ENCODE data around the gene MORC3.
A peak's percentile ranks its signal among the peaks of the same experiment; 100 is the strongest.
"Not testable (repeated sequence)": the region's sequence is repeated elsewhere in the genome, so short reads cannot be mapped to it uniquely, and the experiment has no call there.

Gene MORC3, protein sequence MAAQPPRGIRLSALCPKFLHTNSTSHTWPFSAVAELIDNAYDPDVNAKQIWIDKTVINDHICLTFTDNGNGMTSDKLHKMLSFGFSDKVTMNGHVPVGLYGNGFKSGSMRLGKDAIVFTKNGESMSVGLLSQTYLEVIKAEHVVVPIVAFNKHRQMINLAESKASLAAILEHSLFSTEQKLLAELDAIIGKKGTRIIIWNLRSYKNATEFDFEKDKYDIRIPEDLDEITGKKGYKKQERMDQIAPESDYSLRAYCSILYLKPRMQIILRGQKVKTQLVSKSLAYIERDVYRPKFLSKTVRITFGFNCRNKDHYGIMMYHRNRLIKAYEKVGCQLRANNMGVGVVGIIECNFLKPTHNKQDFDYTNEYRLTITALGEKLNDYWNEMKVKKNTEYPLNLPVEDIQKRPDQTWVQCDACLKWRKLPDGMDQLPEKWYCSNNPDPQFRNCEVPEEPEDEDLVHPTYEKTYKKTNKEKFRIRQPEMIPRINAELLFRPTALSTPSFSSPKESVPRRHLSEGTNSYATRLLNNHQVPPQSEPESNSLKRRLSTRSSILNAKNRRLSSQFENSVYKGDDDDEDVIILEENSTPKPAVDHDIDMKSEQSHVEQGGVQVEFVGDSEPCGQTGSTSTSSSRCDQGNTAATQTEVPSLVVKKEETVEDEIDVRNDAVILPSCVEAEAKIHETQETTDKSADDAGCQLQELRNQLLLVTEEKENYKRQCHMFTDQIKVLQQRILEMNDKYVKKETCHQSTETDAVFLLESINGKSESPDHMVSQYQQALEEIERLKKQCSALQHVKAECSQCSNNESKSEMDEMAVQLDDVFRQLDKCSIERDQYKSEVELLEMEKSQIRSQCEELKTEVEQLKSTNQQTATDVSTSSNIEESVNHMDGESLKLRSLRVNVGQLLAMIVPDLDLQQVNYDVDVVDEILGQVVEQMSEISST

DNA sequence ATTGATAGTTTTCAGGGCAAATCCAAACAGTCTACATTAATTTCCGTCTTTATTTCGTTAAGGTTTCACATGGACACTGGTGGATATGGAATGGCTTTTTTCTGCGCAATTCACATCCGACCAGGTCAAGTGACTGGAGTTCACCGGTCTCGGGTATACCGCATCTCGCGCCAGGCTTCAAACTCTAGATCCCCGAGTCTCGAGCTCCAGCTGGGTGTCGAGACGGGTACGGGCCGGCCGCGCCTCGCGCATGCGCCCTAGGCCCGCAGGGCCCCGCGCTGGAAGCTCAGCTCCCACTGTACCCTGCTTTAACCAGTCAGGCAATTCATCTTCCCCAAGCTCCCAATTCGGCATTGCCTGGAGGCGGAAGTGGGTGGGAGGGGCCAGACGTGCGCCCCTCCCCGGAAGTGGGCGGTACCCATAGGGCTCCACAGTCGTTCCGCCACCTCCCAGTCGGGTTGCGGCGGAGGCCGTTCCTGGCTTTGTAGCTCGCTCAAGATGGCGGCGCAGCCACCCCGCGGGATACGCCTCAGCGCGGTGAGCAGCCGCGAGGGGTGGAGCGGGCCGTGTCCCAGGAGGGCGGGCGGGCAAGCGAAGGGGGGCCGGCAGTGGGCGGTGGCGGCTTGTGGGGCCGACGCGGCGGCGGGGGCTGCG lies at the start of gene MORC3:
MORC3 (plus strand) TSS at position 431 of the 654 bp plus-strand sequence; CDS start at position 499, 68 bp downstream.
- ChIA-PET POLR2A (interaction anchor here (0.7 to 1.7 kb wide), 33 partner anchors 9 to 247 kb away, joined by 3 to 13 read pairs (median 3); no protein-coding TSS in a partner anchor), CTCF (interaction anchor here (0.6 to 0.7 kb wide), 3 partner anchors 9 to 153 kb away, joined by 3 to 4 read pairs (median 3); no protein-coding TSS in a partner anchor)
- TF ChIP-seq L3MBTL2 (conservative IDR thresholded peaks at IDR 0.05) = peak; percentile 79
- peak; percentile 70; the same call in 1 of the 2 replicates for TF ChIP-seq ZNF384 (IDR thresholded peaks at IDR 0.05)
- no peak for TF ChIP-seq ARNT (IDR thresholded peaks at IDR 0.05)
- TF ChIP-seq ELF4 (IDR thresholded peaks at IDR 0.05) = peak; percentile 93
- TF ChIP-seq HDGF (IDR thresholded peaks at IDR 0.05; ENCODE audit: borderline replicate concordance) = 0 out of 2 replicates have a peak, but pooled peaks have one; percentile 36
- TF ChIP-seq BHLHE40 (IDR thresholded peaks at IDR 0.05; ENCODE audit: borderline replicate concordance) = no peak
- TF ChIP-seq, protein P1, sequence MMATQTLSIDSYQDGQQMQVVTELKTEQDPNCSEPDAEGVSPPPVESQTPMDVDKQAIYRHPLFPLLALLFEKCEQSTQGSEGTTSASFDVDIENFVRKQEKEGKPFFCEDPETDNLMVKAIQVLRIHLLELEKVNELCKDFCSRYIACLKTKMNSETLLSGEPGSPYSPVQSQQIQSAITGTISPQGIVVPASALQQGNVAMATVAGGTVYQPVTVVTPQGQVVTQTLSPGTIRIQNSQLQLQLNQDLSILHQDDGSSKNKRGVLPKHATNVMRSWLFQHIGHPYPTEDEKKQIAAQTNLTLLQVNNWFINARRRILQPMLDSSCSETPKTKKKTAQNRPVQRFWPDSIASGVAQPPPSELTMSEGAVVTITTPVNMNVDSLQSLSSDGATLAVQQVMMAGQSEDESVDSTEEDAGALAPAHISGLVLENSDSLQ (IDR thresholded peaks at IDR 0.05) = peak; percentile 97
- TF ChIP-seq SP1 (IDR thresholded peaks at IDR 0.05) = peak; percentile 83
- peak; percentile 99 for DNase-seq (ENCODE audit: extremely low spot score)

DNA sequence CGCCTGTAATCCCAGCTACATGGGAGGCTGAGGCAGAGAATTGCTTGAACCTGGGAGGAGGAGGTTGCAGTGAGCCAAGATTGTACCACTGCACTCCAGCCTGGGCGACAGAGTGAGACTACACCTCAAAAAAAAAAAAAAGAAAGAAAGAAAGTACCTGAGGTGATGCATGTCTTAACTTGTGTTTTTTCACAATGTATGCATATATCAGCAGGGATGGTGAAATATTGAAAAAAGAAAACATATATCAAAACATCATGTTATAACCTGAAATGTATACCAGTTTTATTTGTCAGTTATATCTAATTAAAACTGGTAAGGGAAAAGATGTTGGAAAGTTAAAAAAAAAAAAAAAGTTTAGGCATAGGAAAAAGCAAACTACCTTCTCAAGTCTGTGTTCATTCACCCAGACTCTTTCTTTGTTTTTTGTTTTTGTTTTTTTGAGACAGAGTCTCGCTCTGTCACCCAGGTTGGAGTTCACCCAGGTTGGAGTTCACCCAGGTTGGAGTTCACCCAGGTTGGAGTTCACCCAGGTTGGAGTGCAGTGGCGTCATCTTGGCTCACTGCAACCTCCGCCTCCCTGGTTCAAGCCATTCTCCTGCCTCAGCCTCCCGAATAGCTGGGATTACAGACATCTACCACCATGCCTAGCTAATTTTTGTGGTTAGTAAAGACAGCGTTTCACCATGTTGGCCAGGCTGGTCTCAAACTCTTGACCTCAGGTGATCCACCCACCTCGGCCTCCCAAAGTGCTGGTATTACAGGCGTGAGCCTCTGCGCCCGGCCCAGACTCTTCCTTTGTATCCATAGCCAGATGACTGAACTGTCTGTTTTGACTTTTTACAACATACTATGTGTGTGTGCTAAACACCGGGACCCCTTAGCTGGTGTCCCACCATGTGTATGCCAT lies 49.0 kb upstream of the MORC3 start:
- POLR2A ChIA-PET = not testable (repeated sequence)

DNA sequence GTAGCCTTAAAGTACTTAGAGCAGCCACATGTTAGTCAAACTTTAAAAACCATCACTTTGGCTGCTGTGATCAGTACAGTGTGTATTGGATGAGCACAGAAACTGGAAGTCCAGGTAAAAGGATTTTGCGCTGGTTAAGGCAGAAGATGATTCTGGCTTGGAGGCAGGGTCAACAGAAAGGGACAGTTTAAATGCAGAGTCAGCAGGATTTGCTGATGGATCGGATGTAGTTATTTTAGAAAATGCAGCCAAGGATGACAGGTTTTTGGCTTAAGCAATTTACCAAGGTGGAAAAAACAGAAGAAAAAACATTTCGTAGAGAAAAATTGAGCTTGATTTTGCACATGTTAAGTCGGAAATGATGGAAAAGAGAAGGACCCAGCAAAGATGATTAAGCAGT lies 45.9 kb upstream of the MORC3 start:
- TF ChIP-seq ZNF384 (IDR thresholded peaks at IDR 0.05) = no peak
- TF ChIP-seq LEF1 (IDR thresholded peaks at IDR 0.05; ENCODE audit: borderline replicate concordance) = no peak
- no peak for TF ChIP-seq BHLHE40 (IDR thresholded peaks at IDR 0.05; ENCODE audit: borderline replicate concordance)
- no peak for TF ChIP-seq FOXM1 (IDR thresholded peaks at IDR 0.05; ENCODE audit: borderline replicate concordance)
- TF ChIP-seq HDGF (IDR thresholded peaks at IDR 0.05; ENCODE audit: borderline replicate concordance) = no peak
- TF ChIP-seq L3MBTL2 (conservative IDR thresholded peaks at IDR 0.05) = no peak
- TF ChIP-seq FOXK2 (IDR thresholded peaks at IDR 0.05) = no peak
- TF ChIP-seq ARNT (IDR thresholded peaks at IDR 0.05) = no peak
- TF ChIP-seq SUZ12 (IDR thresholded peaks at IDR 0.05) = no peak
- TF ChIP-seq CTBP1 (IDR thresholded peaks at IDR 0.05; ENCODE audit: borderline replicate concordance) = no peak
- TF ChIP-seq ELF4 (IDR thresholded peaks at IDR 0.05) = no peak
- TF ChIP-seq NFRKB (IDR thresholded peaks at IDR 0.05) = no peak
- TF ChIP-seq, protein P1 (IDR thresholded peaks at IDR 0.05) = no peak
- no peak for TF ChIP-seq SP1 (IDR thresholded peaks at IDR 0.05)
- no peak for TF ChIP-seq TARDBP (IDR thresholded peaks at IDR 0.05)
- TF ChIP-seq FOXA1 (IDR thresholded peaks at IDR 0.05) = no peak
- ChIA-PET CTCF (interaction anchor here (1.4 kb wide), 1 partner anchor 14 kb away, joined by 3 read pairs; no protein-coding TSS in a partner anchor), POLR2A (no interaction called here)
- DNase-seq (ENCODE audit: extremely low spot score) = no peak

More for the DNA sequence above, 49.0 kb upstream of the MORC3 start:
- CTCF ChIA-PET = interaction anchor here (0.6 to 0.7 kb wide), 2 partner anchors 28 to 127 kb away, joined by 3 to 4 read pairs; no protein-coding TSS in a partner anchor
- not testable (repeated sequence) for DNase-seq (ENCODE audit: extremely low spot score)

DNA sequence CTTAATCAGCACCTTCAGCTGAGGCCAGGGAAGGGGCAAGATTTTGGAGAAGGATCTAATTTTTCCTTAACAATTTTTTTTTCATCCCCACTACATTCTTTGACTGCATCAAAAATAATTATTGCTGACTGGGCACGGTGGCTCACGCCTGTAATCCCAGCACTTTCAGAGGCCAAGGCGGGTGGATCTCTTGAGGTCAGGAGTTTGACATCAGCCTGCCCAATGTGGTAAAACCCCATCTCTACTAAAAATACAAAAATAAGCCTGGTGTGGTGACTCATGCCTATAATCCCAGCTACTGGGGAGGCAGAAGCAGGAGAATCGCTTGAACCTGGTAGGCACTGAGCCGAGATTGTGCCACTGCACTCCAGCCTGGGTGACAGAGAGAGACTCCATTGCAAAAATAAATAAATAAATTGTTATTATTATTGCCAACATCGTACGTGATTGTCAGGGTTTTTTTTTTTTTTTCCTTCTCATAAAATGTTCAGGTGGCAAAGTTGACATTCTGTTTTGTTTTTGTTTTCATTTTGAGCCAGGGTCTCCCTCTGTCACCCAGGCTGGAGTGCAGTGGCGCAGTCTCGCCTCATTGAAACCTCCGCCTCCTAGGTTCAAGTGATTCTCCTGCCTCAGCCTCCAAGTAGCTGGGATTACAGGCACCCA lies 37.3 kb upstream of the MORC3 start:
- ChIA-PET CTCF (interaction anchor here (0.6 kb wide), 1 partner anchor 20 kb away, joined by 3 read pairs; no protein-coding TSS in a partner anchor), POLR2A (interaction anchor here (1.0 kb wide), 1 partner anchor 38 kb away, joined by 4 read pairs; no protein-coding TSS in a partner anchor)
- DNase-seq (ENCODE audit: extremely low spot score) = no peak
- TF ChIP-seq FOXM1 (IDR thresholded peaks at IDR 0.05; ENCODE audit: borderline replicate concordance) = no peak
- no peak for TF ChIP-seq CTBP1 (IDR thresholded peaks at IDR 0.05; ENCODE audit: borderline replicate concordance)
- no peak for TF ChIP-seq BHLHE40 (IDR thresholded peaks at IDR 0.05; ENCODE audit: borderline replicate concordance)
- TF ChIP-seq SP1 (IDR thresholded peaks at IDR 0.05) = no peak
- TF ChIP-seq SUZ12 (IDR thresholded peaks at IDR 0.05) = no peak
- TF ChIP-seq ELF4 (IDR thresholded peaks at IDR 0.05) = no peak
- TF ChIP-seq ARNT (IDR thresholded peaks at IDR 0.05) = no peak
- no peak for TF ChIP-seq LEF1 (IDR thresholded peaks at IDR 0.05; ENCODE audit: borderline replicate concordance)

DNA sequence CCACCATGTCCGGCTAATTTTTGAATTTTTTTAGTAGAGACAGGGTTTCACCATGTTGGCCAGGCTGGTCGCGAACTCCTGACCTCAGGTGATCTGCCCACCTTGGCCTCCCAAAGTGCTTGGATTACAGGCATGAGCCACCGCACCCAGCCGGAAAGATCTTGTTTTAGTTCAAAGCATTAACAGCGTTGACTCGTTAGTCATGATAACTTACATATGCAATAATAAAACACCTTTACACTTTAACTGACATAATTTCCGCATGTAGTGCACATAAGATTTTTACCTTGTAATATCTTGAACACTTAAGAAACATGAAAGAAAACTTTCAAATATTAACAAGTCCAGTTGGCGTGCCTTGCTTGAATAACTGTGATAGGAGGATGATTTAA lies 36.8 kb upstream of the MORC3 start:
- POLR2A ChIA-PET = interaction anchor here (1.0 kb wide), 1 partner anchor 37 kb away, joined by 4 read pairs; no protein-coding TSS in a partner anchor
- CTCF ChIA-PET = not testable (repeated sequence)

More for the DNA sequence above, 36.8 kb upstream of the MORC3 start:
- not testable (repeated sequence) for DNase-seq (ENCODE audit: extremely low spot score)
